RPMI7951 (cell line): ENCODE results near the gene FBXL7. TPM values are rescaled to one million over a fixed set of nuclear protein-coding genes. Genes with fewer than 3 reads are reported as not detected.

Experiments used
- DNase-seq: peaks from one replicate; pipeline ENCODE4 v3.0.0-alpha.2; 2012; ENCODE audit warnings: low read depth
- total RNA-seq: library from RNA; depleted of rRNA; stranded (reverse); fragments of >200 nt; shearing (Covaris generic); gene quantifications from 2 replicates; pipeline ENCODE4 v1.2.3, GENCODE V29; 2014

FBXL7 gene
- total RNA-seq, 1 experiment from 2014 or later: 6.4 TPM

DNA sequence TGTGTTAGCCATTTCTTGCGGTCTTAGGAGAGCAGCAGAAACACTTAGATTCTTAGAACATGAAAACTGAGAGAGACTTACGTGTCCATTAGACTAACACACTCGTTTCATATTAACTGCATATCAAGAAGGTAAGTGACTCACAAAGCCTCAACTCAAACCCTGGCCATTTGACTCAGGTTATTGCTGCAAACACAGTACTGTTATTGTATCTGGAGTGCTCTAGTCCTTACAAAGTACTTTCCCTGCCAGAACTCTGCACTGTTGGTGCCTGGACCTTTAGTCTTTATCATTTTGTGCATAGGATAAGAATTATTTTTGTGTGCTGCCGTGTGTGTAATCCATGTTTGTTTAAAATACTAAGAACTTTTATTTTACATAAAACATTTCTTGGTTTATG, 155.7 kb downstream of the FBXL7 start:
- DNase-seq: no peak

DNA sequence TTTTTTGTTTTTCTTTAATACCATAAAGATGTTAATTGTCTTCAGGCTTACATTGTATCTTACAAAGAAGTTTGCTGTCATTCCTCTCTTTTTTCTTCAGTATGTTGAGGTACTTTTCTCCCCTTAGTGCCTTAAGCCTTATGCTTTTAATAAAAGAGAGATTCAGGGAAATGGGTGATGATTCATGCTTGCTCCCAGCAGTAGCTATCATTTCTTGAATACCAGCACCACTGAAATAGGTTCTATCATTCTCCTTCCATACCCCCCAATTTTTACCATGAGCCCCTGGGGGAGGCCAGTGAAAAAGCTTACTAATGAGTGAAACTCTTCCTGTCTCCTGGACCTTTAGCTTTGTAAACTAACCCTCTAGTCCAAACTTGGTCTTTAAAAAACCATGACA, 165.0 kb downstream of the FBXL7 start:
- no peak for DNase-seq

DNA sequence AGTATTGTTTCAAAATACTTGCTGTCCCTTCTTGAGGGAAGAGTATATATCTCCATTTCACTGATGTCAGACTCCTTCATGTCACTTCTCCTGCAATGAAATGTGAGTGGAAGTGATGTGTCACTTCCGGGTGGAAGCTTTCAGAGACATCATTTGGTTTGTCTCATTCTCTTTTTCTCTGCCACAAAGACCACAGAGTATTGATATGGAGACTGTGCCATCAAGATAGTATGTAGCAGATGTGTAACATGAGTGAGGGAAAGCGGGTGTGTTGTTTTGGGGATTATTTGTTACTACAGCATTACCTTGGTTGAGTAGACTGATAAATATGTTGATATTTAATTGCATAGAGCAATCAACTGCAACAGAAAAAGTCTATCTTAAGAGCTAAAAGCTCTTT, 169.8 kb downstream of the FBXL7 start:
- no peak for DNase-seq

DNA sequence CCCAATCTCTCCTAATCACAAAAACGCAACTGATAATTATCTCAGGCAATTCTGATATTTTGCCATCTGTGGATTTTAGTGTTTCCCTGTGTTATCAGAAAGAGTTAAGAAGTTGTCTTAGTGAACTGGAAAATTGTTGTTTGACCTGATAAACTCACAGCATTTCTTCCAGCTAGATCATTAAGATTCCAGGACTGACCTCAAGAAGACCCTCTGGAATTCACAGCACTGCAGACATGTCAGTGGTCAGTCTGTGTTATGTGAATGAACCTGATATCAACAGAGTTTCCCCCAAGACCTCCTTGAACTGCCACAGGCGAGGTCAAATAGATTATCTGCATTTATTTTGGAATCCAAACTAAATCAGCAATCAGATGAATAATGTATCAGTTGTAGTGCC, 174.7 kb downstream of the FBXL7 start:
- no peak for DNase-seq

DNA sequence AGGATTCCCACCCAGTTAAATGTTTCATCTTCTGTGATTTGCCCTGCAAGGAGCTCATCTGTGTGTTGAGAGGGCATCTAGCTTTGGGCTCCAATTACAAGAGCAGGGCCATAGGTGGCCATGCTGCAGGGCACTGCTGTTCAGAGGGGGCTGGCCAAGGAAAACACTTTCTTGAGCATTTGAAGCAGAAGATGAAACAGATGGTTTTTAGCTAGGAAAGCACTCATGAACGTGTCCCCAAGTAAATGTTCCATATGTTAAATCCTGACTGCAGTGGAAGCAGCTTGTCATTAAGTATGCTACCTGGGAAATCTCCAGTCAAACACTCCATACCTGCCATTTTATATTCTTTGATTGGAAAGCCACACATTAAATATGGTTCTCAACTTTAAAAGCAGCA, 176.6 kb downstream of the FBXL7 start:
- DNase-seq: no peak

DNA sequence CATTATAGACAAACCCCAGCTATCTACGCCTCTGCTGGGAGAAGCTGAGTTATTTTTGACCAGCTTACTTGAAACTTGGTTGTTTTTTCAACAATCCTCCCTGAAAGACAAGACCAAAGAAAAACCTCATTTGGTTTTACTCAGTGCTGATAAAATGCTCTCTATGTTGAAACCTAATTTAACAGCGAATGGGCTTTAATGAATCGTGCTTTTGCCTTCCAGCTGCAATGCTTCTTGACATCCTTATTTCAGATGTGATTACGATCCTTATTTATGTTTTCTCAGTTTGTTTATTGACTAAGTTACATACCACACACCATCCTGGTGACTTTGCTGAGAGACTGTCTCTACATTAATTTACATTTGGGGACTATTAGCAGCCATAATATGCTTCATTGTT, 179.2 kb downstream of the FBXL7 start:
- no peak for DNase-seq

DNA sequence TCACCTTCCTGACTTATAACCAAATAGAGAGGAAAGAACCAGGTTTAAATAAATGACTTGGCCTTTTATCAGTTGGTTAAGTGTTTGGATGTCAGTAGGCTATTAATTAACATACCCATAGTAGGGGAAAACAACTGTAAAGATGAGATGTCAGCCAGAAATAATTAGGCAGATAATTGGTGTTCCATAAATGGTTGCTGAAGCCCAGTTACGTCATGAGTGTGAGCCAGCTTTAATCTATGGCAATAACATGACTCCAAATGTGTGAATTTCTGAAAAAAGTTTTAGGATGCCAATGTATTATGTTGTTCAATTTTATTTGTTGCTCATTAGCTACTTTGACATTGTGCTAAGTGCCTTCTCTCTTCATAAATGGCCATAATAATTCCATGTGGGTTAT, 180.5 kb downstream of the FBXL7 start:
- DNase-seq: no peak

DNA sequence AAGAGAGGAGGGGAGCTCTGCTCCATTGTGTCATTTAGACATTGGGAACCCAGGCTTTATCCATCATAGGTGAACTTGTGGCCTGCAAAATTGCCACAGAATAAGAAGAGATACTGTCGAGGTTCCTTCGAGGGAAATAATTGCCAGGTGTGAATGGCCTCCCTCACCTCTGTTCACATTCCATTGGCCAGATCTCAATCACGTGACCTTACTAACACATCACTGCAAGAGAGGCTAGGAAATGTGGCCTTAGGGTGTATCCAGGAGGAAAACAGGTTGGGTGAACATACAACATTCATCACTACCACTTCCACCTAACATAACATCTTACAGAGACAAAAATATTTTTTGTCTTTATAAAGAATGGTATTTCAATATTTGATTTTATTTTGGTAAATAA, 182.1 kb downstream of the FBXL7 start:
- no peak for DNase-seq

DNA sequence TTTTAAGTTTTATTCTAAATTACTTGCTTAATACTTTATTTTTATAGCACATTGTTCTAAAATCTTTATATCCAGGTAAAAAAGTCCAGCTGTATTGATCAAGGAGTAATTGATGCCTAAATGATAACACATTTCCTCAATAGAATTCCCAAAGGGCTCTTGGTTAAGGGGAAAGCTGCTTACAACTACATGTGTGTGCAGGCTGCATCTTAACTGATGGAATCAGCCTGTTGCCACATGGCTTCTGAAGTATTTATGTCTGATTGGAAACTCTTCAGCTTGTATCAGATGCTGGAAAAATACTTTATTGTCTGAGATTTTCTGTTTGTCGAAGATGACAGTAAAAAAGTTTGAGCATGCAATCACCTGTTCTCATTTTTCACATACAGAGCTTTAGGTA, 182.6 kb downstream of the FBXL7 start:
- DNase-seq: no peak

DNA sequence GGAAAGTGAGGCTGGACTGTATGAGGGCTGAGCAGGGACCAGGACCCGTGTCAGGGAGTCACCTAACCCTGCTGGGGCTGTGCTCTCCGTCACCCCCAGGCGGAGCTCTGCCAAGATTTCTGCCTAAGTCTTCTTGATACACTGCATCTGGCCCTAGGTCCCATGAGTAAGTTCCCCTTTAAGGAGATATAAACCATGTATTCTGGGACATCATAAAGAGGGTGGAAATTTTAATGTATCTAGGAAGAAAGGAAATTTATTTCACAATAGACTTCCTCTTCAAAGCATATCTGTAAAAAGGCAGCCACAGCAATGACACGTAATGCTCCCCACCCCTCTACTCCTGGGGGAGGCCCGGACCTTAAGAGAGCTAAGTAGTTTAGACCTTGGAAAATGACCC, 183.4 kb downstream of the FBXL7 start:
- no peak for DNase-seq

DNA sequence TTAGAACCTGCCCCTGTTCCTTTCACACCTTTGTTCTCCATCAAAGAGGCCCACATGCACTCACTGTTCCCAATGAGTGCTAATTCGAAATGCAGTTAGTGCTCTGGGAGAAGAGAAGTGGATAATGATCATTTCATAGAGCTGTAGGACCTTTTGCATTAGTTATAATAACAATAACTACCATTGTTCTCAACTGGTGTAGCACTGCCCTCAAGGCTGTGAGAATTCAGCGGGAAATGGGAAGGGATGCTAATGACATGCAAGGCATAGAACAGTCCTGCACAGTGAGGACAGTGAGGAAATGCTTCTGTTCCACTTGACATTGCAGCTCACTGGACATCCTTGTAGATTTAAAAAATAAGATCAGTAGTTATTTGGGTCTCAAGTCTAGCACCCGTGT, 187.4 kb downstream of the FBXL7 start:
- no peak for DNase-seq

DNA sequence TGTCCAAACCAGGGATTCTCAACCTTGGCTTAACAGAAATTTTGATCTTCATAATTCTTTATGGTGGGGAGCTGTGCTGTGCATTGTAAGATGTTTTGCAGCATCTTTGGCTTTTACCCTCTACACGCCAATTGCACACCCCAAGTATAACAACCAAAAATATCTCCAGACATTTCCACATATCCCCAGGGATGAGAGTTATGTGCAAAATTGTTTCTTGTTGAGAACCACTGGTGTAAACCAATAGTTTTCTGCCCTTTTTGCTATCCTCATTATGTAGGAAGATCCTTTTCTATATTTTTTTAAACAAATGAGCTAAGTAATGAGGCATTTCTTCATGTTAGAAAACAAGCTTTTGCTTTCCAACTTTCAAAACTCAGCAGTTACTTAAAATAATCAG, 189.9 kb downstream of the FBXL7 start:
- no peak for DNase-seq

DNA sequence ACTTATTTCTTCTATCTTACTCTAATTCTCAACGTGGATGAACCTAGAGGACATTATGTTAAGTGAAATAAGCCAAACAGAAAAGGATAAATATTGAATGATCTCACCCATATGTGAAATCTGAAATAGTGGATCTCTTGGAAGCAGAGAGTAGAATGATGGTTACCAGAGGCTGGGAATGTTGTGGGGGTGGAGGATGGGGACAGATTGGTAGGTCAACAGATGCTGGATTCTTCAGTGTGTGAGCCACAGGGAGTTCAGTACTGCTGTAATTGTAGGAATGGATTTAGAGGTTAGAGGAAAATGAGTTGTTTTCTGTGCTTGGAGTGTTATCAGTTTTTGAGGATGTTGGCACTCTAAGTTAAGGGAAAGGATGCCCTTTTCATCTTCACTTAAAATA, 190.6 kb downstream of the FBXL7 start:
- DNase-seq: no peak

DNA sequence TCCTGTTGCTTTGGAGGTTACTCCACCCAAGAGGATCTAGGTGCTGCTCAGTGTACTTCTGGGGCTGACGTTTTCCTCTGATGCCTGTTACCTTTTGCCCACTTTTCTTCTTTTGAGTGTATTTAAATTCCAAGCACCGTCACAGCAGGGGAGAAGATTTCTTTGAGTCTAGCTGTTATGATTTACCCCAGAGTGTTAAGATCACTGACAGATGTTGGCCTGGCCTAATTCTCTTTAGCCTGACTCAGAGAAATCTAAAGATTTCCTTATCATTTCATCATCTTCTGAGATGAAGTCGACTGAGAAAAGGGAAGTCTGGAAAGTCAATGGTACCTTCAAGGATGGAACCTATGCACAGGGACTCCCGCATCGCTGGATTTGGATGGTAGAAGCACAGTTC, 191.5 kb downstream of the FBXL7 start:
- no peak for DNase-seq

DNA sequence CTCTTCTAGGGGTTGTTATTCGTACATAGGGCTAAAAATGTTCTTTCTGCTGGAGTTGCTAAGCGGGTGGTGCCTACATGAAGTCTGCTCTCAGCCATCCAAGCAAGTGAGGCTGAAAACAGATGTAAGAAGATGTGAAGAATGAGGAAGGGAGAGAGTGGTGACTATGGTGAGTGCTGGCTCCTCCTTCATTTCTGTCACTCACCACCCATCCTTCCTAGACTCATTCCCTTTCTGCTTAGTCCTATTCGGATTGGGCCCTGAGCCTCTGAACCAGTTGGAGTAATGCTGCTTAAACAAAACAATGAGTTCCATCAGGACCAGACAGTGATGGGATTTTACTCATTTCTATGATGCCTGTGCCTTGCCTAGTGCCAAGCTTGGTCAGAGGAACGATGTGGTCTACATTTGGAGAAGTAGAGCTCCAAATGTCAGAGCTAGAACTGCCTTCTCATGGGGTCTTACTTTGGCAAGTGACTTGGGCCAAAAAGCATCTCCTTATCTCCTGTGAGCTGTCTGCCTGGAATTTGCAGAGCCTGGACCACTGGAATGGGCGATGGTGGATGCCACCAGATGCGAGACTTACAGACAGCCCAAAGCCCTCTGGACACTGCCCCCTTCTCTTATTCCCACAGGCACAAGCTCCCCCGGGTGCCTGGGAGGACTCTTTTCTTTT, 192.9 kb downstream of the FBXL7 start:
- no peak for DNase-seq

DNA sequence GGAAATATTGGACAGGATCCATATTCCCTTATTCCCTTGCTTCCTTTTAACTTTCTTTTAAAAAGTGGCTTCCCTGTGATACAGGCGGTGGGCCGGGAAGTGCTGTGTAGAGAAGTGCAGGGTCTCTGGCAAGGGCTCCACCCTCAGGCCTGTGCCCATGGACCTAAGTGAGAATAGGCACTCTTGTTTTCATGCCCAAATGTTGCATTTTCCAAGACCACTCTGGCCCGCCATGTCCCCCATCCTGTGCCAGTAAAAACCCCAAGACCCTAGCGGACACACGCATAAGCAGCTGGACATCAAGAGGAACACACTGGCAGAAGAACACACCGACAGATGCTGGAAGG, 193.4 kb downstream of the FBXL7 start:
- DNase-seq: no peak

DNA sequence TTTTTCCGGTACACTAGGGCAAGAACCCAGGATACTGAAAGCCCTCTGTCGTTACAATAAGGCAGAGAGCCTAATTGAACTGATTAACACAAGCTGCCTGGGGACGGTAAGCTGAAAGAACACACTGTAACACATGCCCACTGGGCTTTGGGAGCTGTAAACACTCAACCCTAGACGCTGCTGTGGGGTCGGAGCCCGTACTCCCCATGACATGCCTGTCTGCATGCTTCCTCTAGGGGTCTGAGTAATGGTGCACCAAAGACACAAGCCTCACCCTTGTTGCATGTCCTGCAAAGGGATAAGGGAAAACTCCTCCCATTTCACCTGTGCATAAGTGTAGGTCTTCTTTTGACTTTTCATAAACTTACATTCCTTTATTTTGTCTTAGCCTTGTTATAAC, 194.0 kb downstream of the FBXL7 start:
- DNase-seq: no peak

DNA sequence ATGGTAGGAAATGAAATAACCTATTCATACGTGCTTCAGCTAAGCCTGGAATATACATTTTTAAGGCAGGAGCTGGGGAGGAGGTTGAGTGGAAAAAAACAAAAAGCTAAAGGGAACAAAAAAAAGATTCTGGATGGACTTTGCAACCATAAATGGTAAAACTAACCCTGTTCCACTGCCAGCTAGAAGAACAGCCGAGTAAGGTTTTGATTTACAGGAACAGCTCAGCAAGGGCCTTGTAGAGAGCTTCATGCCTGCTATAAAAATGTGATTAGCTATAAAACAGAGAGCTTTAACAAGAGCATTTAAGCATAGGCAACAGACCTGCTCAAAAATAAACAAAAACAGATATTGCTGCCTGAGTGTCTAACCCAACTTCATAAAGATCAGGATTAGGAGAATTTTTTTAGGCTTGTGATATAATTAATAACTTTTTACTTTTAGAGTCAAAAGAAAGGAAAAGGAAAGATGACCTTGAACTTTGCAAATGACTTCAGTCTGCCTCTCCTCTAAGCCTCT, 194.8 kb downstream of the FBXL7 start:
- peak; percentile 7 for DNase-seq

DNA sequence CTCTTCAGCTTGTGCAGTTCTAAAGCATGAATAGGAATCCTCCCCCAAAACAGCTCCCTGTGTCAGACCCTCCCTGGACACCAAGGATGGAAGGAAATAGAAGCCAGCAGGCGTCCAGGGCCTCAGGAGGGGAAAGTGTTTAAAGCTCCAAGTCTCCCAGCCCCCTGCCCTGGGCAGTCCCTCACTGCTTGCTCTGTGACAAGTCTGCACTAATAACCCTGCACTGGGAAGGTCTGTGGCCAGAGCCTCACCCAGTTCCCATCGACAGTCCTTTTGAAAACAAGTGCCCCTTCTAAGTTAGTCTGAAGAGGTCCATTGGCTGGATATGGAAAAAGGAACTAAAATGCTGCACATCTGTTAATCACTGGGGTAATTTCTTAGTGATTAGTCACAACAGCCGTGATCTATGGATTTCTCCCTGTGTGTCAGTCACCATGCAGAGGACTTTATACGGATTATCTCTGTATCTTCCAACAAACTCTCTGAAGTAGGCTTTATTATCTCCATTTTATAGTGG, 195.3 kb downstream of the FBXL7 start:
- peak; percentile 48 for DNase-seq

DNA sequence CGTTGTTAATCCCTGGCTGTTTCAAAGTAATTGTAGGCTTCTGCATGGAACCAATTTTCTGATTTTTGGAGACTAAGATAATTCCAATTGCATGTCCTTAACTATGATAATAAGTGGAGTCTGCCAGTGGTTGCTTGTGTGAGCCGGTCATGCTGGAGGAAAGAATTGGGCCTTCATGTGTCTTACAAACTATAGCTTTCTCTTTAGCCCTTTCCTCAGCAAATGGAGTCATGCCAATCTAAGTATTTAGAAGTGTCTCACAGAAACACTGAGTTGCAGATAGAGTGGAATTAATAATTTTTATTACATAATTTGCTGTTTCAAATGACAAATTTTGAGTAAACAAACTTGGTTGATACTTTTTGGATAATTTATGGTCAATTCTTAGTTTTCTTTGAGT, 200.4 kb downstream of the FBXL7 start:
- DNase-seq: no peak

DNA sequence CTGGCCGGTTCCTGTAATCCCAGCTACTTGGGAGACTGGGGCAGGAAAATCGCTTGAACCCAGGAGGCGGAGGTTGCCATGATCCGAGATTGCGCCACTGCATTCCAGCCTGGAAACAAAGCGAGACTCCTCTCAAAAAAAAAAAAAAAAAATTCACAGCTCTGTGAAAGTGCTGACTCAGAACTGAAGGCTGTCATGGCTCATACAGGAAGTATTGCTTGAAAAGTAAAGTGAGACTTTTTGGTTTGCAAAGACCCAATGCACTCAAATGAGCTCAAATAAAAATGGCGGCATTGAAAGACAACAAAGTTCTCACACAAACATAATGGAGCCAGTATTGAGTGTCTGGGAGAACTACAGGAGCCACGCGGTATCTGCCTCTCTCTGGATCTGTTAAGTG, 202.1 kb downstream of the FBXL7 start:
- DNase-seq: peak; percentile 9

DNA sequence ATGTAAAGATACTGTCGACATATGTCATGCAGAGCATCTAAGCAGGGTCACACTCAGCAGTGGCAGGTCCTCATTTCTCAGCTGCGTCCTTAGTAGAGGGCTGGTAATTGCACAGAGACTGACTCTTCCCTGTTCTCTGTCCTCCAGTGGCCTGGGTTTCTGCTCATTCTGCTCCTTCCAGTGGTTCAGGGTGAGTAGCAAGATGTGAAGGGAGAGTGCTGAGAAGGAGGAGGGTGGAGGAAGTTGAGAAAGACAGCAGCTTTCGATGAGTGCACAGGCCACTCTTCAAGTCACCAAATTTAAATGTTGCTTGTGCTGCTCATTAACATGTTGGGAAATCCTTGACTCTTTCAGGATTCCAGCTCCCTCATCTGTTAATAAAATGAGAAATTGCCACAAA, 203.9 kb downstream of the FBXL7 start:
- DNase-seq: no peak

DNA sequence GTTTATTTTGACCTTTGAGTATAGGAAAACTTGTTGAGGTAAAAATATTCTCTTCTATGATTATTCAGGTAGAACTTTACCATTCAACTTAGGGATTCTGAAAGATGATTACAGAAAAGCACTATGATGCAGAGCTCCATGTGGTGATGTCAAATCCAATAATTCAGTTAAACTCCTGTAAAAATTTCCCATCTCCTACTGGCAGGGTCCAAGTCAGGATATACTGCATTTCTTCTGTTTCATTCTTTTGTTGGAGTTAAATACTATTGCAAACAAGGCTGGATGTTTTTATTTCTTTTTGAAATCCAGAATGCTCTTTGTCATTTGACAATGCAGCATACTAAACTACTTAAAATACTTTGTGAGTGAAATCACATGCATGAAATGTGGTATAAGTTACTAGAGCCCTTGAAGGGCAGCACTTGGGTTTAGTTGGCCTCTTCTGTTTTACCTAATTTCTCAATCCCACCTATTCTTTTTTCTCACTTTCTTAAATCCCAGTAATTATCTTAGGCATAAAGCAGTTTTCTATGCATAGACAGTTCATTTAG, 204.5 kb downstream of the FBXL7 start:
- no peak for DNase-seq

DNA sequence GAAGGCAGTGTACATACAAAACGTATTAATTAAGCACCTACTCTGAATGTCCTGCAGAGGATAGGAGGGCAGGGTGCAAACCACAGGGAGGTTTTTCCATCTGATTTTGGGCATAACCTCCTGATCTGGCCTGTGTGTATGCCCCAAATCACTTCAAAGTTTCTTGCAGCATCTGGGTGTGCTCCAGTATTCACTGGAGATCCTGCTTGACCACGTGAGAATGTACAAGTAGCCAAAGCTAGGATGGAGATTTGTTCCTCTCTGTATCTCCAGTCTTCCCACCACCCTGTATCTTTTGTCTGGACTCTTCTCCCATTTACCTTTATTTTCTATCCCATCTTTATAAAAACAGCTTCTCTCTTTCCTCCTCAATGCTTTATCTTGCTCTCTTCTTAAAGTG, 207.7 kb downstream of the FBXL7 start:
- DNase-seq: no peak
